A549 (cell line): ENCODE measurements around the gene ZMYND12.

Source experiments
- BHLHE40 ChIP-seq: IDR thresholded peaks from 2 replicates; pipeline ENCODE4 v1.6.1; 2012; ENCODE audit warnings: low read depth, low read length, inconsistent platforms
- CTCF ChIP-seq: fragments of >200 bp; sonication (Bioruptor Twin); formaldehyde crosslinking; IDR thresholded peaks from 3 replicates; pipeline ENCODE4 v1.5.1; 2016
- EHF ChIP-seq: fragments of 250-450 bp; sonication (Bioruptor Pico); IDR thresholded peaks from 2 replicates; pipeline ENCODE4 v1.5.0; 2020; ENCODE audit warnings: mild to moderate bottlenecking
- POLR2A ChIP-seq: IDR thresholded peaks from 2 replicates; pipeline ENCODE4 v1.6.1; 2012; ENCODE audit warnings: mild to moderate bottlenecking, low read length
- POLR2AphosphoS2 ChIP-seq: conservative IDR thresholded peaks from 2 replicates; pipeline ENCODE4 v1.6.1; 2012; ENCODE audit warnings: low read length, improper control_type of control experiment, inconsistent platforms
- RAD21 ChIP-seq, 2 experiments: fragments of >200 bp in 1 of 2; sonication (Bioruptor Twin) in 1 of 2; formaldehyde crosslinking in 1 of 2; IDR thresholded peaks in 1 of 2; conservative IDR thresholded peaks in 1 of 2; 2 replicates in 1 of 2; 3 replicates in 1 of 2; pipeline ENCODE4 v1.6.1; 2012 to 2018; ENCODE audit warnings: inconsistent platforms in 1 of 2
- TP53 ChIP-seq: fragments of 250-450 bp; sonication (Bioruptor Pico); IDR thresholded peaks from 2 replicates; pipeline ENCODE4 v1.5.0; 2021; ENCODE audit warnings: mild to moderate bottlenecking, moderate library complexity

DNA sequence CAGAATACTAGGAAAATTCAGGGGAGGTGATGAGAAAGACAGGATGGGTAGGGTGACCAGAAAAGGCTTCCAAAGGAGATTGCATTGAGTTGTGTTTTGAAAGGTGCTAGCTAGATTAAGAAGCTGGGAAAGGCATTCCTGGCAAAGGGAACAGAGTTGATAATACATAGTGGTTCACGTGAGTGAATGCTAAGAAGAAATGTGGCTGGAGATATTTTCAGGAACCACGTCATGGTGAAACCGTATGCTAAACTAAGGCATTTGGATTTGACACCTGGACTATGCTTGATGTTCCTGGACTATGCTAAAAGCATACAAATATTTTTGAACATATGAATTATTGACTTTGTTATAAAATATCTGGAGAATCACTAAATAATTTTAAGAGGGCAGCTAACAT lies 22.0 kb upstream of the ZMYND12 start:
- TF ChIP-seq POLR2A (no peak), BHLHE40 (no peak), CTCF (no peak), RAD21 (conservative IDR thresholded peaks at IDR 0.05 in 1 of 2, IDR thresholded peaks at IDR 0.05 in 1 of 2) (no peak), TP53 (CRISPR knock-in tag) (no peak), EHF (CRISPR knock-in tag) (no peak), POLR2AphosphoS2 (no peak)
